ENCODE data around the gene FIGN. TPM values are rescaled to one million over a fixed set of nuclear protein-coding genes. Genes with fewer than 3 reads are reported as not detected.

The FIGN gene
- total RNA-seq, 5 donors from 2014 or later (not counting 1 experiment from before 2014, with no cell fraction given): 0.03 to 0.16 TPM; not detected in 3

GRCh38 chr2:163697429-163697828 is 38.4 kb downstream of the FIGN start:
- POLR2A ChIA-PET: no interaction called here
- Histone ChIP-seq H3K4me3 (ENCODE audit: control insufficient read depth in 1 of 2, extremely low read depth in 1 of 2, low read length in 1 of 2) (no peak overlapping the region), H3K36me3 (ENCODE audit: control insufficient read depth in 2 of 2, extremely low read depth in 1 of 2, insufficient read depth in 1 of 2, low read length in 1 of 2) (no peaks in the 10 kb centered on the region), H3K27me3 (replicated peaks in 1 of 2; ENCODE audit: control insufficient read depth in 2 of 2, extremely low read depth in 1 of 2, insufficient read depth in 2 of 2, low read length in 1 of 2) (no peaks in the 10 kb centered on the region), H3K9me3 (no peaks in the 10 kb centered on the region), H3K4me1 (ENCODE audit: control insufficient read depth in 1 of 2, extremely low read depth in 1 of 2, insufficient read depth in 2 of 2, low read length in 2 of 2) (no peaks in the 10 kb centered on the region), H3K27ac (ENCODE audit: low read length) (no peak overlapping the region)
- no peak overlapping the region for H3K4me3 Mint-ChIP-seq
- H3K9me3 Mint-ChIP-seq: peaks cover 0 to 19% (median 13%) of the 10 kb centered on the region in 3 donors
- no CpG with 5 or more reads among the region's 3 CpGs for WGBS (ENCODE audit: insufficient coverage)
- no peaks in the 10 kb centered on the region for H3K36me3 Mint-ChIP-seq
- H3K4me1 Mint-ChIP-seq: no peaks in the 10 kb centered on the region
- CTCF ChIA-PET: no interaction called here
- H3K27ac Mint-ChIP-seq: no peak overlapping the region
- ATAC-seq (replicated peaks in 1 of 4) (no peak), DNase-seq (no peak)
- H3K27me3 Mint-ChIP-seq: no peaks in the 10 kb centered on the region

DNA sequence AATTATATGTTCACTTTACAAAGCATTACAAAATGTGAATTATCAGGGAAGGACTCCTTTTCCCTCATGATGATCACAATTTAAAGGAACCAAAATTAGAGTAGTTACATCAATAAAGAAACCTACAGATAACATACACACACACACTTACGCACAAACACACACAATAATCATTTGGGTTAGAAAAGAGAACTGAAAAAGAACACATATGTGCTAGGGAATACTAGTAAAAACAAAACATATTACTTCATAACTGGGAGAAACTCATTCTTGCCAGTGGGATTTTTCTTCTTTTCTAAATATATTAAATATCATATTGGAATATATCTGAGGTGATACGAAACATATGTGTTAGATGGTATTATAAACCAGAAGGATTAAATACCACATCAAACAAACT is 42.3 kb downstream of the FIGN start:
- Mint-ChIP-seq H3K4me3 (no peak overlapping the region), H3K27ac (no peak overlapping the region), H3K9me3 (peaks cover 0 to 9% (median 7%) of the 10 kb centered on the region in 3 donors), H3K36me3 (no peaks in the 10 kb centered on the region), H3K4me1 (no peaks in the 10 kb centered on the region), H3K27me3 (no peaks in the 10 kb centered on the region)
- WGBS (ENCODE audit: insufficient coverage): no CpG with 5 or more reads among the region's 2 CpGs
- Histone ChIP-seq H3K27ac (ENCODE audit: low read length) (no peak overlapping the region), H3K27me3 (replicated peaks in 1 of 2; ENCODE audit: control insufficient read depth in 2 of 2, extremely low read depth in 1 of 2, insufficient read depth in 2 of 2, low read length in 1 of 2) (no peaks in the 10 kb centered on the region), H3K9me3 (no peaks in the 10 kb centered on the region), H3K4me1 (ENCODE audit: control insufficient read depth in 1 of 2, extremely low read depth in 1 of 2, insufficient read depth in 2 of 2, low read length in 2 of 2) (no peaks in the 10 kb centered on the region), H3K36me3 (ENCODE audit: control insufficient read depth in 2 of 2, extremely low read depth in 1 of 2, insufficient read depth in 1 of 2, low read length in 1 of 2) (no peaks in the 10 kb centered on the region), H3K4me3 (ENCODE audit: control insufficient read depth in 1 of 2, extremely low read depth in 1 of 2, low read length in 1 of 2) (no peak overlapping the region)
- no peak for DNase-seq
- no peak for ATAC-seq (replicated peaks in 1 of 4)
- POLR2A ChIA-PET: no interaction called here
- CTCF ChIA-PET: no interaction called here

GRCh38 chr2:163692611-163693482 is 43.0 kb downstream of the FIGN start:
- no peaks in the 10 kb centered on the region for H3K9me3 ChIP-seq
- H3K27ac ChIP-seq (ENCODE audit: low read length): no peak overlapping the region
- H3K4me3 ChIP-seq (ENCODE audit: control insufficient read depth in 1 of 2, extremely low read depth in 1 of 2, low read length in 1 of 2): no peak overlapping the region
- ATAC-seq (replicated peaks in 1 of 4) (no peak), DNase-seq (no peak)
- 70% methylated on average over 5 of the region's 7 CpGs for WGBS (ENCODE audit: insufficient coverage)
- ChIA-PET CTCF (no interaction called here), POLR2A (no interaction called here)
- no peak overlapping the region for H3K4me3 Mint-ChIP-seq
- no peaks in the 10 kb centered on the region for H3K27me3 ChIP-seq (replicated peaks in 1 of 2; ENCODE audit: control insufficient read depth in 2 of 2, extremely low read depth in 1 of 2, insufficient read depth in 2 of 2, low read length in 1 of 2)
- no peak overlapping the region for H3K27ac Mint-ChIP-seq
- H3K4me1 ChIP-seq (ENCODE audit: control insufficient read depth in 1 of 2, extremely low read depth in 1 of 2, insufficient read depth in 2 of 2, low read length in 2 of 2): no peaks in the 10 kb centered on the region
- H3K9me3 Mint-ChIP-seq: peaks cover 0 to 9% (median 7%) of the 10 kb centered on the region in 3 donors
- no peaks in the 10 kb centered on the region for H3K4me1 Mint-ChIP-seq
- H3K36me3 ChIP-seq (ENCODE audit: control insufficient read depth in 2 of 2, extremely low read depth in 1 of 2, insufficient read depth in 1 of 2, low read length in 1 of 2): no peaks in the 10 kb centered on the region
- H3K27me3 Mint-ChIP-seq: no peaks in the 10 kb centered on the region
- no peaks in the 10 kb centered on the region for H3K36me3 Mint-ChIP-seq

DNA sequence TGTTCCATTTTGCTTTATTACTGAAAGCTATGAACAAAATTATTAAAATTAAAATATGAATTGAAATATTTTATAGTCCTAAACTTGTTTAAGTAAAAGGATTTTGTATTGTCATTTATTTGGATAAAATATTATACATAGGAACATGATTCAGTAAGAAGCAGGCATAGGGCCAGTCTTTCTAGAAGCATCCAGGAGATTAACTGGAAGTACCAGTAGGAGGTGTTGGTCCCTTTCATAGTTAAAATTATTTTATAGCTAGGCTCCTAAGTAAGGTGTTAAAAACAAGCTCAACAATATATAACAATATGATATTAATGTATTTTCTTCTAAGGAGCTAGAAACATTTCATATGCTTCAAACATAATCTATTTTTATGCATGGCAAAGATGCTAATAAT is 43.7 kb downstream of the FIGN start:
- H3K36me3 ChIP-seq (ENCODE audit: control insufficient read depth in 2 of 2, extremely low read depth in 1 of 2, insufficient read depth in 1 of 2, low read length in 1 of 2): no peaks in the 10 kb centered on the region
- Mint-ChIP-seq H3K4me3 (no peak overlapping the region), H3K36me3 (no peaks in the 10 kb centered on the region), H3K4me1 (no peaks in the 10 kb centered on the region), H3K27ac (no peak overlapping the region), H3K27me3 (no peaks in the 10 kb centered on the region), H3K9me3 (peaks cover 0 to 9% (median 7%) of the 10 kb centered on the region in 3 donors)
- DNase-seq (no peak), ATAC-seq (replicated peaks in 1 of 4) (no peak)
- H3K9me3 ChIP-seq: no peaks in the 10 kb centered on the region
- H3K4me1 ChIP-seq (ENCODE audit: control insufficient read depth in 1 of 2, extremely low read depth in 1 of 2, insufficient read depth in 2 of 2, low read length in 2 of 2): no peaks in the 10 kb centered on the region
- CTCF ChIA-PET: no interaction called here
- POLR2A ChIA-PET: no interaction called here
- H3K4me3 ChIP-seq (ENCODE audit: control insufficient read depth in 1 of 2, extremely low read depth in 1 of 2, low read length in 1 of 2): no peak overlapping the region
- no peaks in the 10 kb centered on the region for H3K27me3 ChIP-seq (replicated peaks in 1 of 2; ENCODE audit: control insufficient read depth in 2 of 2, extremely low read depth in 1 of 2, insufficient read depth in 2 of 2, low read length in 1 of 2)
- no peak overlapping the region for H3K27ac ChIP-seq (ENCODE audit: low read length)

DNA sequence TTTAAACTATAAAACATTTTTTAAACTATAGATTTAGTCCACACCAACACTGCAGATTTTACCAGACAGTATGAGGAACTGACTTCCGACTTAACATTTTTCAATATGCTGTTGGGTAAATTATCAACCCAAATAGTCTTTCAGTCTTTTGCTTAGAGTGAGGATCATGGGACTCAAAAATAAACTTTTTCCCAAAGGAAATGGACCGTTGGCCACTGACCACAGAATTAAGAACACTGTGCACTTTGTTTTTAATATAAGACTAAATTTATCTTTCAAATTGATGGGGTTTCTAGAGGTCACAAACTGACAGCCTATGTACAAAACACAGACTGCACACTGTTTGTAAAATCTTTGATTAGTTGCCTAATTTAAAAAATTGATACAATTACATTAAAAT is 44.9 kb downstream of the FIGN start:
- no peaks in the 10 kb centered on the region for H3K4me1 Mint-ChIP-seq
- POLR2A ChIA-PET: no interaction called here

DNA sequence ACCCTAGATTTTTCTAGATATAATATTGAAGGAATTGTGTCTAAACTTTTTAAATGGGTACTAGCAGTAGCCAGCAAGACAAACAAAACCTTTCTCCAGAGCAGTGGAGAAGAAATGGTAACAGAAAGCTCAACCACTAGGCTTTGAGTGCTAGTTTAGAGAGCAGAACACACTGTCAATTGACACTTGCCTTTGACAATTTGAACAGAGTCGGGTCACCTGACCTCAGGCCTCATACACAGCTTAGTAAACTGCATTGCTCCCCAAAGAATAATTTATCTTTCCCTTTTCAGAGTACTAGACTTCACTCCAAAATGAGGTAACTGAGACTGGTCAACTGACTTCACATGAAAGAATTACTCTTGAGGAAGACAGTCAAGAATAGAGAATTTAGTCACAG is 48.6 kb downstream of the FIGN start:
- Mint-ChIP-seq H3K4me3 (no peak overlapping the region), H3K27ac (no peak overlapping the region), H3K4me1 (no peaks in the 10 kb centered on the region), H3K9me3 (peaks cover 2 to 4% (median 3%) of the 10 kb centered on the region in 3 donors), H3K27me3 (no peaks in the 10 kb centered on the region), H3K36me3 (no peaks in the 10 kb centered on the region)
- CTCF ChIA-PET: no interaction called here
- ATAC-seq (replicated peaks in 1 of 4) (no peak), DNase-seq (no peak)
- Histone ChIP-seq H3K27ac (ENCODE audit: low read length) (no peak overlapping the region), H3K4me1 (ENCODE audit: control insufficient read depth in 1 of 2, extremely low read depth in 1 of 2, insufficient read depth in 2 of 2, low read length in 2 of 2) (no peaks in the 10 kb centered on the region), H3K9me3 (no peaks in the 10 kb centered on the region), H3K4me3 (ENCODE audit: control insufficient read depth in 1 of 2, extremely low read depth in 1 of 2, low read length in 1 of 2) (no peak overlapping the region), H3K27me3 (replicated peaks in 1 of 2; ENCODE audit: control insufficient read depth in 2 of 2, extremely low read depth in 1 of 2, insufficient read depth in 2 of 2, low read length in 1 of 2) (no peaks in the 10 kb centered on the region), H3K36me3 (ENCODE audit: control insufficient read depth in 2 of 2, extremely low read depth in 1 of 2, insufficient read depth in 1 of 2, low read length in 1 of 2) (no peaks in the 10 kb centered on the region)
- no CpG with 5 or more reads among the region's 1 CpG for WGBS (ENCODE audit: insufficient coverage)
- POLR2A ChIA-PET: no interaction called here

More for the DNA sequence above, 44.9 kb downstream of the FIGN start:
- CTCF ChIA-PET: no interaction called here
- H3K9me3 Mint-ChIP-seq: peaks cover 0 to 9% (median 7%) of the 10 kb centered on the region in 3 donors
- H3K36me3 Mint-ChIP-seq: no peaks in the 10 kb centered on the region
- Histone ChIP-seq H3K36me3 (ENCODE audit: control insufficient read depth in 2 of 2, extremely low read depth in 1 of 2, insufficient read depth in 1 of 2, low read length in 1 of 2) (no peaks in the 10 kb centered on the region), H3K4me3 (ENCODE audit: control insufficient read depth in 1 of 2, extremely low read depth in 1 of 2, low read length in 1 of 2) (no peak overlapping the region), H3K27me3 (replicated peaks in 1 of 2; ENCODE audit: control insufficient read depth in 2 of 2, extremely low read depth in 1 of 2, insufficient read depth in 2 of 2, low read length in 1 of 2) (no peaks in the 10 kb centered on the region), H3K27ac (ENCODE audit: low read length) (no peak overlapping the region), H3K9me3 (no peaks in the 10 kb centered on the region), H3K4me1 (ENCODE audit: control insufficient read depth in 1 of 2, extremely low read depth in 1 of 2, insufficient read depth in 2 of 2, low read length in 2 of 2) (no peaks in the 10 kb centered on the region)
- H3K4me3 Mint-ChIP-seq: no peak overlapping the region
- no peak for ATAC-seq (replicated peaks in 1 of 4)
- H3K27ac Mint-ChIP-seq: no peak overlapping the region
- WGBS (ENCODE audit: insufficient coverage): no CpG with 5 or more reads among the region's 2 CpGs
- no peaks in the 10 kb centered on the region for H3K27me3 Mint-ChIP-seq
- DNase-seq: no peak
